Measurements from ENCODE around the gene SUN1. TPM values are rescaled to one million over a fixed set of nuclear protein-coding genes. Genes with fewer than 3 reads are reported as not detected.

SUN1 gene
- total and polyA plus RNA-seq, 9 of the 15 experiments (the other 6 are each of a cell fraction or from before 2014, with no cell fraction given), result 36.8 to 132 (median 62.3) TPM

DNA sequence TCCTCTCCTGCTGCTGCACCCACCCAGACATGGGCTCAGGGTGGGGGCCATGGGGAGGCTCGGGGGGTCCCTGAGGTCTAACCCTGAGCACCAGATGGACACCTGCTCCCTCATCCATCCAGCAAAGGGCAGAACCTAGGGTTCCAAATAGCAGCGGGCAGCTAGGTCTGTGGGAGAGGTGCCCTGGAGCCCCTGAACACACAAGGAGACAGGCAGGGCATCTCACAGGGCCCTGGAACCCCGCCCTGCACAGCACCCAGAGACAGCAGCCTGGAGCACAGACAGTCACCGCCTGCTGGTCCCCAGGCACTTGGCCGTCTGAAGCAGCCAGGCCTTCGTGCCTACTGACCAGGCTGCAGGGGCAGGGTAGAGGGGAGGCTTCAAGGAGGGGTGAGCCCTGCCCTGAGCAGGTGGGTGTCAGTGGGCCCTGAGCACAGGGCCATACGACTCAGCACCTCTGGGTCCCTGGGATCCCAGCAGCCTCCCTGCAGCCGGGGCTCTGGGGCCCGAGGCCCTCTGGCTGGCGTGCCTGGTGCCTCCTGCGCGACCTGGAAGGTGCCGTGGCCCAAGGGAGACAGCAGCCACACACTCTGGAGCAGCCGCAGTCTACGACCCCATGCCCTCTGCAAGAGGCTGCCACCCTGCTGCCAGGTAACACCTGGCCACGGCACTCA, 82.4 kb downstream of the SUN1 start:
- ChIA-PET POLR2A (no interaction called here), CTCF (ENCODE audit: low intra/inter-chr PET ratio) (no interaction called here)
- WGBS (ENCODE audit: insufficient coverage, low coverage, missing lambda C conversion rate), result 17% methylated on average over 14 of the region's 16 CpGs
- peaks cover 0 to 48% of the 10 kb centered on the region in 2 experiments; a peak in 2 of 5 replicates for H3K4me1 ChIP-seq (replicated peaks in 1 of 2; ENCODE audit: control insufficient read depth in 2 of 2, insufficient read depth in 2 of 2, low read length in 2 of 2)
- no peak for FAIRE-seq
- no peak overlapping the region for H3K4me3 ChIP-seq
- ATAC-seq, result peak; percentile 11; the same call in 1 of the 3 replicates
- H3K36me3 ChIP-seq (ENCODE audit: control insufficient read depth, insufficient read depth, low read length), result no peaks in the 10 kb centered on the region
- BruUV-seq (replicated peaks), result no TSS peak
- in situ Hi-C loops (cut with MboI) (no loop called here), intact Hi-C loops (cut with micrococcal nuclease) (no loop called here)
- DNase-seq (ENCODE audit: extremely low read depth in 1 of 4, low spot score in 3 of 4), result no peak
- no peak overlapping the region for H3K4me2 ChIP-seq (ENCODE audit: insufficient read depth, low read length)
- H4K20me1 ChIP-seq (replicated peaks; ENCODE audit: control insufficient read depth, insufficient read depth, low read length), result no peaks in the 10 kb centered on the region
- H3K9me1 ChIP-seq (ENCODE audit: control insufficient read depth, insufficient read depth, low read length), result no peaks in the 10 kb centered on the region
- TF ChIP-seq ZNF583 (CRISPR knock-in tag; IDR thresholded peaks at IDR 0.05) (no peak), TRIM24 (IDR thresholded peaks at IDR 0.05) (no peak), GMEB1 (CRISPR knock-in tag; IDR thresholded peaks at IDR 0.05) (no peak), SOX6 (IDR thresholded peaks at IDR 0.05) (no peak), NEUROD1 (IDR thresholded peaks at IDR 0.05; ENCODE audit: borderline replicate concordance, low read depth, low read length, partially characterized antibody) (no peak), ZNF408 (CRISPR knock-in tag; IDR thresholded peaks at IDR 0.05; ENCODE audit: low read depth) (no peak), FOXK2 (conservative IDR thresholded peaks at IDR 0.05 in 1 of 2, IDR thresholded peaks at IDR 0.05 in 1 of 2; ENCODE audit: low read depth in 2 of 2) (no peak)
- TF ChIP-seq, protein P1, sequence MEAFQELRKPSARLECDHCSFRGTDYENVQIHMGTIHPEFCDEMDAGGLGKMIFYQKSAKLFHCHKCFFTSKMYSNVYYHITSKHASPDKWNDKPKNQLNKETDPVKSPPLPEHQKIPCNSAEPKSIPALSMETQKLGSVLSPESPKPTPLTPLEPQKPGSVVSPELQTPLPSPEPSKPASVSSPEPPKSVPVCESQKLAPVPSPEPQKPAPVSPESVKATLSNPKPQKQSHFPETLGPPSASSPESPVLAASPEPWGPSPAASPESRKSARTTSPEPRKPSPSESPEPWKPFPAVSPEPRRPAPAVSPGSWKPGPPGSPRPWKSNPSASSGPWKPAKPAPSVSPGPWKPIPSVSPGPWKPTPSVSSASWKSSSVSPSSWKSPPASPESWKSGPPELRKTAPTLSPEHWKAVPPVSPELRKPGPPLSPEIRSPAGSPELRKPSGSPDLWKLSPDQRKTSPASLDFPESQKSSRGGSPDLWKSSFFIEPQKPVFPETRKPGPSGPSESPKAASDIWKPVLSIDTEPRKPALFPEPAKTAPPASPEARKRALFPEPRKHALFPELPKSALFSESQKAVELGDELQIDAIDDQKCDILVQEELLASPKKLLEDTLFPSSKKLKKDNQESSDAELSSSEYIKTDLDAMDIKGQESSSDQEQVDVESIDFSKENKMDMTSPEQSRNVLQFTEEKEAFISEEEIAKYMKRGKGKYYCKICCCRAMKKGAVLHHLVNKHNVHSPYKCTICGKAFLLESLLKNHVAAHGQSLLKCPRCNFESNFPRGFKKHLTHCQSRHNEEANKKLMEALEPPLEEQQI (IDR thresholded peaks at IDR 0.05), result no peak
- TF ChIP-seq, protein P2, sequence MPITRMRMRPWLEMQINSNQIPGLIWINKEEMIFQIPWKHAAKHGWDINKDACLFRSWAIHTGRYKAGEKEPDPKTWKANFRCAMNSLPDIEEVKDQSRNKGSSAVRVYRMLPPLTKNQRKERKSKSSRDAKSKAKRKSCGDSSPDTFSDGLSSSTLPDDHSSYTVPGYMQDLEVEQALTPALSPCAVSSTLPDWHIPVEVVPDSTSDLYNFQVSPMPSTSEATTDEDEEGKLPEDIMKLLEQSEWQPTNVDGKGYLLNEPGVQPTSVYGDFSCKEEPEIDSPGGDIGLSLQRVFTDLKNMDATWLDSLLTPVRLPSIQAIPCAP (CRISPR knock-in tag; IDR thresholded peaks at IDR 0.05; ENCODE audit: borderline replicate concordance), result no peak
- TF ChIP-seq, protein P3, sequence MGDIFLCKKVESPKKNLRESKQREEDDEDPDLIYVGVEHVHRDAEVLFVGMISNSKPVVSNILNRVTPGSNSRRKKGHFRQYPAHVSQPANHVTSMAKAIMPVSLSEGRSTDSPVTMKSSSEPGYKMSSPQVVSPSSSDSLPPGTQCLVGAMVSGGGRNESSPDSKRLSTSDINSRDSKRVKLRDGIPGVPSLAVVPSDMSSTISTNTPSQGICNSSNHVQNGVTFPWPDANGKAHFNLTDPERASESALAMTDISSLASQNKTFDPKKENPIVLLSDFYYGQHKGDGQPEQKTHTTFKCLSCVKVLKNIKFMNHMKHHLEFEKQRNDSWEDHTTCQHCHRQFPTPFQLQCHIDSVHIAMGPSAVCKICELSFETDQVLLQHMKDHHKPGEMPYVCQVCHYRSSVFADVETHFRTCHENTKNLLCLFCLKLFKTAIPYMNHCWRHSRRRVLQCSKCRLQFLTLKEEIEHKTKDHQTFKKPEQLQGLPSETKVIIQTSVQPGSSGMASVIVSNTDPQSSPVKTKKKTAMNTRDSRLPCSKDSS (IDR thresholded peaks at IDR 0.05; ENCODE audit: low read depth, partially characterized antibody), result no peak
- peak overlapping the region in 1 of 2 experiments; percentile 17; a peak in 1 of 4 replicates for H3K9ac ChIP-seq (ENCODE audit: insufficient read depth in 1 of 2, low read depth in 2 of 2, low read length in 2 of 2)
- H3K79me2 ChIP-seq (ENCODE audit: control insufficient read depth, insufficient read depth, low read length), result no peaks in the 10 kb centered on the region
- H2AFZ ChIP-seq (ENCODE audit: low read depth, low read length), result no peak overlapping the region
- no peak overlapping the region for H3K27ac ChIP-seq (ENCODE audit: extremely low read depth, low read depth, low read length)
- H3K27me3 ChIP-seq (ENCODE audit: control insufficient read depth in 2 of 2, insufficient read depth in 2 of 2, low read length in 2 of 2), result peaks cover 8 to 39% of the 10 kb centered on the region in 2 experiments; a peak in 4 of 5 replicates
- H3K9me3 ChIP-seq (replicated peaks; ENCODE audit: control insufficient read depth, insufficient read depth, low read depth, low read length), result no peaks in the 10 kb centered on the region
